HG03520 (cell line): ENCODE results near the gene HS1BP3.

ENCODE experiments used
- ATAC-seq: cut with Tn5 transposase; IDR thresholded peaks from one replicate; pipeline ENCODE4 v1.9.1; 2021; ENCODE audit warnings: mild to moderate bottlenecking, moderate library complexity; ENCODE audit not compliant: unreplicated experiment

HS1BP3 gene

GRCh38 chr2:20588918-20589871, 61.7 kb downstream of the HS1BP3 start:
- ATAC-seq: no peak

GRCh38 chr2:20585710-20586594, 64.9 kb downstream of the HS1BP3 start:
- no peak for ATAC-seq

- ATAC-seq: no peak
These were observed 65.6 kb downstream of the HS1BP3 start for GRCh38 chr2:20585359-20585709.

GRCh38 chr2:20584399-20585358, 66.2 kb downstream of the HS1BP3 start:
- ATAC-seq: no peak

GRCh38 chr2:20584045-20584398, 66.9 kb downstream of the HS1BP3 start:
- ATAC-seq: no peak

- ATAC-seq: no peak
These were observed 67.4 kb downstream of the HS1BP3 start for GRCh38 chr2:20583425-20583881.

GRCh38 chr2:20582600-20583221, 68.2 kb downstream of the HS1BP3 start:
- ATAC-seq: no peak

- no peak for ATAC-seq
These were observed 70.0 kb downstream of the HS1BP3 start for GRCh38 chr2:20580690-20581437.

GRCh38 chr2:20579866-20580265, 71.0 kb downstream of the HS1BP3 start:
- no peak for ATAC-seq

- ATAC-seq: peak; percentile 55
These were observed 71.7 kb downstream of the HS1BP3 start for GRCh38 chr2:20578895-20579825.

- no peak for ATAC-seq
These were observed 72.5 kb downstream of the HS1BP3 start for GRCh38 chr2:20578266-20578894.

GRCh38 chr2:20577495-20578235, 73.2 kb downstream of the HS1BP3 start:
- no peak for ATAC-seq

- peak; percentile 82 for ATAC-seq
These were observed 74.2 kb downstream of the HS1BP3 start for GRCh38 chr2:20576598-20577115.

GRCh38 chr2:20575935-20576597, 74.8 kb downstream of the HS1BP3 start:
- no peak for ATAC-seq

- no peak for ATAC-seq
These were observed 75.5 kb downstream of the HS1BP3 start for GRCh38 chr2:20575414-20575813.

GRCh38 chr2:20574930-20575329, 76.0 kb downstream of the HS1BP3 start:
- no peak for ATAC-seq
